ENCODE measurements around the gene RERG. TPM values are rescaled to one million over a fixed set of nuclear protein-coding genes. Genes with fewer than 3 reads are reported as not detected.

Gene RERG
- total and polyA plus RNA-seq, 2 donors (not counting 3 experiments of a cell fraction or from before 2014, with no cell fraction given), result not detected

DNA sequence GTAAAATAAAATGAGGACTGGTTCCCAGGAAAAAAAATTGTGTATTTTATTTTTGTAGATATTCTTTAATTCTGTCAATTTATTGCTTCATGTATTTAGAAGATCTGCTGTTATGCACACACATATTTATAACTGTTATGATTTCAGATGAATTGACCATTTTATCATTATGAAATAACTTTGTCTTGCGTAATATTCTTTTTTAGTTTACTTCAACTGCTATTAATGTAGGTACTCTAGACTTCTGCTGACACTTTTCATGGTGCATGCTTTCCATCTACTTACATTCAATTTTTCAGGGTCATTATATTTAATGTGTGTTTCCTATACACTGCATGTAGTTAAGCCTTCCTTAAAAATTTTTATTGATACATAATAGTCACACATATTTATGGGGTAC, 162.1 kb downstream of the RERG start:
- Histone ChIP-seq H3K9me1 (replicated peaks; ENCODE audit: control insufficient read depth, extremely low read depth, insufficient read depth, low read length) (no peaks in the 10 kb centered on the region), H3K27ac (ENCODE audit: insufficient read depth, low read depth, low read length) (no peak overlapping the region), H3K4me1 (ENCODE audit: control insufficient read depth, extremely low read depth, insufficient read depth, low read length) (no peaks in the 10 kb centered on the region), H2AFZ (ENCODE audit: low read depth, low read length) (no peak overlapping the region), H3K9me3 (replicated peaks; ENCODE audit: control insufficient read depth, insufficient read depth, low read length) (no peaks in the 10 kb centered on the region), H3K9ac (replicated peaks; ENCODE audit: extremely low read depth, insufficient read depth, low read length) (no peak overlapping the region), H3K4me3 (replicated peaks in 1 of 3; ENCODE audit: insufficient read depth in 1 of 3, low read depth in 1 of 3, low read length in 3 of 3) (no peak overlapping the region), H3K79me2 (ENCODE audit: control insufficient read depth, insufficient read depth, low read length) (no peaks in the 10 kb centered on the region), H3K27me3 (ENCODE audit: control insufficient read depth in 2 of 2, insufficient read depth in 2 of 2, low read length in 2 of 2) (peaks cover 0 to 2% of the 10 kb centered on the region in 2 experiments), H4K20me1 (replicated peaks; ENCODE audit: control insufficient read depth, extremely low read depth, insufficient read depth, low read length) (no peaks in the 10 kb centered on the region), H3K36me3 (ENCODE audit: control insufficient read depth in 2 of 2, extremely low read depth in 1 of 2, insufficient read depth in 2 of 2, low read length in 2 of 2) (no peaks in the 10 kb centered on the region), H3K4me2 (ENCODE audit: insufficient read depth, low read length) (no peak overlapping the region)
- FAIRE-seq (no peak), DNase-seq (ENCODE audit: low read depth, low spot score) (no peak)
- no peak for TF ChIP-seq GATA2 (IDR thresholded peaks at IDR 0.05; ENCODE audit: insufficient read depth, insufficient read length, low read depth, low read length)
- ChIA-PET POLR2A (no interaction called here), CTCF (no interaction called here)
- intact Hi-C loops (cut with micrococcal nuclease), result no loop called here
- no TSS peak for BruUV-seq (replicated peaks)
- dilution Hi-C loops (cut with MboI; ENCODE audit: extremely low pct_ligation_motif_present, low sequenced_read_pairs), result no loop called here

Other genes starting within 250 kb of the RERG start
- gene PDE6H, start 248.4 kb downstream of the RERG start, total RNA-seq, result not detected in 2 replicates
- not detected in 2 replicates for gene PDE6H, start 248.4 kb downstream of the RERG start, polyA plus RNA-seq
- not detected in 2 replicates for gene PTPRO, start 101.1 kb upstream of the RERG start, total RNA-seq
- gene PTPRO, start 101.1 kb upstream of the RERG start, polyA plus RNA-seq, result not detected in 2 replicates